ENCODE data around the gene RNF40. TPM values are rescaled to one million over a fixed set of nuclear protein-coding genes. Genes with fewer than 3 reads are reported as not detected.
A peak's percentile ranks its signal among the peaks of the same experiment; 100 is the strongest.

Gene RNF40
- total RNA-seq, 1 donor from 2014 or later = 124 TPM

DNA sequence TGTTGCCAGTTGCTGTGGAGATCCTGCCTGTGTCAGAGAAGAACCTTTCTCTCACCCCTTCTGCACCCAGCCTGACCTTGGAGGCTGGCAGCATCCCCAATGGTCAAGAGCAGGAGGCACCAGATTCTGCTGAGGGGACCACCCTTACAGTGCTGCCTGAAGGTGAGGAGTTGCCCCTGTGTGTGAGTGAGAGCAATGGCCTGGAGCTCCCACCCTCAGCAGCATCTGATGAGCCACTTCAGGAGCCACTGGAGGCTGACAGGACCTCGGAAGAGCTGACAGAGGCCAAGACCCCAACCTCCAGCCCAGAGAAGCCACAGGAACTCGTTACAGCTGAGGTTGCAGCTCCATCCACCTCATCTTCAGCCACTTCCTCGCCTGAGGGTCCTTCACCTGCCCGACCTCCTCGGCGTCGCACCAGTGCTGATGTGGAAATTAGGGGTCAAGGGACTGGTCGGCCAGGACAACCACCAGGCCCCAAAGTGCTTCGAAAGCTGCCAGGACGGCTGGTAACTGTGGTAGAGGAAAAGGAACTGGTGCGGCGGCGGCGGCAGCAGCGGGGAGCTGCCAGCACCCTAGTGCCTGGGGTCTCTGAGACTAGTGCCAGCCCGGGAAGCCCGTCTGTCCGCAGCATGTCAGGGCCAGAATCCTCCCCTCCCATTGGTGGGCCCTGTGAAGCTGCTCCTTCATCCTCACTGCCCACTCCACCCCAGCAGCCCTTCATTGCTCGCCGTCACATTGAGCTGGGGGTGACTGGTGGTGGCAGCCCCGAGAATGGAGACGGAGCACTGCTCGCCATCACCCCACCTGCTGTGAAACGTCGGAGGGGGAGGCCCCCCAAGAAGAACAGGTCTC lies 24.1 kb upstream of the RNF40 start:
- Mint-ChIP-seq H3K4me3 (no peak overlapping the region), H3K27me3 (ENCODE audit: low read depth) (no peaks in the 10 kb centered on the region), H3K27ac (peak overlapping the region; percentile 30), H3K36me3 (peaks cover 32% of the 10 kb centered on the region), H3K9me3 (no peaks in the 10 kb centered on the region), H3K4me1 (peaks cover 22% of the 10 kb centered on the region)
- TF ChIP-seq, protein P1, sequence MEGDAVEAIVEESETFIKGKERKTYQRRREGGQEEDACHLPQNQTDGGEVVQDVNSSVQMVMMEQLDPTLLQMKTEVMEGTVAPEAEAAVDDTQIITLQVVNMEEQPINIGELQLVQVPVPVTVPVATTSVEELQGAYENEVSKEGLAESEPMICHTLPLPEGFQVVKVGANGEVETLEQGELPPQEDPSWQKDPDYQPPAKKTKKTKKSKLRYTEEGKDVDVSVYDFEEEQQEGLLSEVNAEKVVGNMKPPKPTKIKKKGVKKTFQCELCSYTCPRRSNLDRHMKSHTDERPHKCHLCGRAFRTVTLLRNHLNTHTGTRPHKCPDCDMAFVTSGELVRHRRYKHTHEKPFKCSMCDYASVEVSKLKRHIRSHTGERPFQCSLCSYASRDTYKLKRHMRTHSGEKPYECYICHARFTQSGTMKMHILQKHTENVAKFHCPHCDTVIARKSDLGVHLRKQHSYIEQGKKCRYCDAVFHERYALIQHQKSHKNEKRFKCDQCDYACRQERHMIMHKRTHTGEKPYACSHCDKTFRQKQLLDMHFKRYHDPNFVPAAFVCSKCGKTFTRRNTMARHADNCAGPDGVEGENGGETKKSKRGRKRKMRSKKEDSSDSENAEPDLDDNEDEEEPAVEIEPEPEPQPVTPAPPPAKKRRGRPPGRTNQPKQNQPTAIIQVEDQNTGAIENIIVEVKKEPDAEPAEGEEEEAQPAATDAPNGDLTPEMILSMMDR (IDR thresholded peaks at IDR 0.05; ENCODE audit: unreplicated experiment) = no peak
- no peak for DNase-seq (ENCODE audit: low spot score in 2 of 2, unreplicated experiment in 2 of 2)

DNA sequence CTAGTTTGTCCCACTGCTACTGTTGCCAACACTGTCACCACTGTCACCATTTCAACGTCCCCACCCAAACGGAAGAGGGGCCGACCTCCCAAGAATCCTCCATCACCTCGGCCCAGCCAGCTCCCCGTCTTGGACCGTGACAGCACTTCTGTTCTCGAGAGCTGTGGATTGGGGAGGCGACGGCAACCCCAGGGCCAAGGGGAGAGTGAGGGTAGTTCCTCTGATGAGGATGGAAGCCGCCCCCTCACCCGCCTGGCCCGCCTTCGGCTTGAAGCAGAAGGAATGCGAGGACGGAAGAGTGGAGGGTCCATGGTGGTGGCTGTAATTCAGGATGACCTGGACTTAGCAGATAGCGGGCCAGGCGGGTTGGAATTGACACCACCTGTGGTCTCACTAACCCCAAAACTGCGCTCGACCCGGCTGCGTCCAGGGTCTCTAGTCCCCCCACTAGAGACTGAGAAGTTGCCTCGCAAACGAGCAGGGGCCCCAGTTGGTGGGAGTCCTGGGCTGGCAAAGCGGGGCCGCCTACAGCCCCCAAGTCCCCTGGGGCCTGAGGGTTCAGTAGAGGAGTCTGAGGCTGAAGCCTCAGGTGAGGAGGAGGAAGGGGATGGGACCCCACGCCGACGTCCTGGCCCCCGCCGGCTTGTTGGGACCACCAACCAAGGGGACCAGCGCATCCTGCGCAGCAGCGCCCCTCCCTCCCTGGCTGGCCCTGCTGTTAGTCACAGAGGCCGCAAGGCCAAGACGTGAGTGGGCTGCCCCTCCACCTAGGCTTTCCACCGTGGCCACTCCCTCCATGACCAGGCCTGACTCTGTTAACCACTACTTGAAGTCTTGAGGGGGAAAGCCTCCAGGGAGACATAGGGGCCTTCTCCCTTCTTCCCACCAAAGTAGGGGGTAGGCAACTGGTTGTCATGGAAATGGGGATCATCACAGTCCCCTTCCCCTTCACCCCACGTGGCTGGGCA lies 22.9 kb upstream of the RNF40 start:
- DNase-seq (ENCODE audit: low spot score in 2 of 2, unreplicated experiment in 2 of 2) = no peak
- Mint-ChIP-seq H3K9me3 (no peaks in the 10 kb centered on the region), H3K27me3 (ENCODE audit: low read depth) (no peaks in the 10 kb centered on the region), H3K27ac (peak overlapping the region; percentile 39), H3K36me3 (peaks cover 30% of the 10 kb centered on the region), H3K4me3 (no peak overlapping the region), H3K4me1 (peaks cover 22% of the 10 kb centered on the region)
- TF ChIP-seq, protein P1 (IDR thresholded peaks at IDR 0.05; ENCODE audit: unreplicated experiment) = no peak

DNA sequence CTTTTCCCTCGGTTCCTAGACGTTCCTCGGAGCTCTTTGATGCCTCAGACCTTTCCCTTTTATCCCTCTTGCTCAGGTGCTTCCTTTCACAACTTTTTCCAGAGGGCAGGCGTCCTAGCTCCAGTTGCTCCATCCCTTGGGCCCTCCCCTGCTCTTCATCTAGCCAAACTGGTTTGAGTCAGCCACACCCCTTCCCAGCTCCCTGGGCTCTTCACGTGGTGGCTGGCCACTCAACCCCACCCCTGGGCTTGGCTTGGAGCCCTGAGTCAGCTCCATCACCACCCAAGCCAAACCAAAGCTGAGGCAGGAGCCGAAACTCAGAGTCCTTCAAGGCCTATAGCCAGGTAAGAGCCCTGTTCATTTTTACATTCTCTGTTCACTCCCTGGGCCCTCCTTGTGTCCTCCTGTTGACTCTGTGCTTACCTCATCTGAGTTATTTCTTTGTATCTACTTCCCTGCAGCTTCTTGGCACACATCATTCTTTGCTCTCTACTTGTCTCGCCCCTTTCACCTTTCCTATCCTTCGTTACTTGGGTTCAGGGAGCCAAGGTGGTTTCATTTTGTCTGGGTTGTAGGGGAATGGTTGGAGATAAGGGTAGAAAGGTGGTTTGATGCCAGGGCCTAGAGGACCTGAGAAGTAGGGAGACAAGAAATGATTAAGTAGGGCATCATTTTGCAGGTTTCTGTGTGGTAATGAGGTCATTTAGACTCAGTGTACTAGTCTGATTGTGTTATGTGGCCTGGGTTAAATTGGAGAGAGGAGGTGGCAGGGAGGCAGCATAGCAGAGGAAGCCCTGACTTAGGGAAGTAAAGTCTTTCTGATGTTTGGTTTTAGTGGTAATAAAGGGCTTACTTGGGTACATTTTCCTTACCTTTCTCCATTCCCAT lies 21.5 kb upstream of the RNF40 start:
- Mint-ChIP-seq H3K4me1 (peaks cover 22% of the 10 kb centered on the region), H3K27me3 (ENCODE audit: low read depth) (no peaks in the 10 kb centered on the region), H3K36me3 (peaks cover 29% of the 10 kb centered on the region), H3K9me3 (no peaks in the 10 kb centered on the region), H3K4me3 (peak overlapping the region; percentile 56), H3K27ac (peak overlapping the region; percentile 98)
- TF ChIP-seq, protein P1 (IDR thresholded peaks at IDR 0.05; ENCODE audit: unreplicated experiment) = no peak
- peak in 1 of 2 experiments; percentile 68 for DNase-seq (ENCODE audit: low spot score in 2 of 2, unreplicated experiment in 2 of 2)

DNA sequence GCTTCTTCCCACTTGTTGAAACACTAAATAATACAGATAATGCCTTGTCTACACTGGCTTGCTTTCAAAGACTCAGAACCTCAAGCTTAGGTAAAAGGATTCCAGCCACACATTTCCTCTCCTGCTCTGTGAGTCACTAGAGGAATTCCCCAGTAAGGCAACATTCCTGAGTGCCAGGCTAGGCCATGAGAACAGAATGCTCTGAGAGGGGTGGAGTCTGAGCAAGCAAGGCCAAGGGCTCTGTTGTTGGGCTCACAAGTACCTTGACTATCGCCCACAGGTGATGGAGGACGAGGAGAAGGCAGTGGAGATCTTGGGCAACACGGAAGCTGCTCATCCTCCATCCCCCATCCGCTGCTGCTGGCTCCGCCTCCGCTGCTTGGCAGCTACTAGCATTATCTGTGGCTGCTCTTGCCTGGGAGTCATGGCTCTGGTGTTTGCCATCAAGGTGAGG lies 20.6 kb upstream of the RNF40 start:
- H3K9me3 Mint-ChIP-seq = no peaks in the 10 kb centered on the region
- peak overlapping the region; percentile 98 for H3K27ac Mint-ChIP-seq
- H3K36me3 Mint-ChIP-seq = peaks cover 24% of the 10 kb centered on the region
- DNase-seq (ENCODE audit: low spot score in 2 of 2, unreplicated experiment in 2 of 2) = no peak
- no peaks in the 10 kb centered on the region for H3K27me3 Mint-ChIP-seq (ENCODE audit: low read depth)
- H3K4me1 Mint-ChIP-seq = peaks cover 22% of the 10 kb centered on the region
- TF ChIP-seq, protein P1 (IDR thresholded peaks at IDR 0.05; ENCODE audit: unreplicated experiment) = no peak
- H3K4me3 Mint-ChIP-seq = peak overlapping the region; percentile 51

DNA sequence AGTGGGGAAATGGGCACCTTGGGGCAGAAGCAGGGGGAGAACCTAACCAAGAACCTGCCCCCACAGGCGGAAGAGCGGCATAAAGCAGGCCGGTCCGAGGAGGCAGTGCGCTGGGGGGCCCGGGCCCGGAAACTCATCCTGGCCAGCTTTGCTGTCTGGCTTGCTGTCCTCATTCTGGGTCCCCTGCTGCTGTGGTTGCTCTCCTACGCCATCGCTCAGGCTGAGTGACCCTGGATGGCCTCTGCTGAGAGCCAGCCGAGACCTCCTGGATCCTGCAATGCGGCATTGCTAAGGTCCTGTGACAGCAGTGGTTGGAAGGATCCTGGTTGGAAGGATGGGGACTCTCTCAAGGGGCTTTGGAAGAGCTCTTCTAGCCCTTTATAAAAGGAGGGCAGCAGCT lies 18.4 kb upstream of the RNF40 start:
- TF ChIP-seq, protein P1 (IDR thresholded peaks at IDR 0.05; ENCODE audit: unreplicated experiment) = no peak
- Mint-ChIP-seq H3K27ac (peak overlapping the region; percentile 2), H3K4me1 (peaks cover 28% of the 10 kb centered on the region)

More for the DNA sequence above, 18.4 kb upstream of the RNF40 start:
- H3K4me3 Mint-ChIP-seq = no peak overlapping the region
- H3K27me3 Mint-ChIP-seq (ENCODE audit: low read depth) = no peaks in the 10 kb centered on the region
- peaks cover 19% of the 10 kb centered on the region for H3K36me3 Mint-ChIP-seq
- no peak for DNase-seq (ENCODE audit: low spot score in 2 of 2, unreplicated experiment in 2 of 2)
- H3K9me3 Mint-ChIP-seq = no peaks in the 10 kb centered on the region

Measured in mesothelial cell of epicardium (in vitro differentiated cells).